GM18873 (cell line): ENCODE results near the gene VAV2.
"Not testable (repeated sequence)": the region's sequence is repeated elsewhere in the genome, so short reads cannot be mapped to it uniquely, and the experiment has no call there.

Experiments used
- ATAC-seq: cut with Tn5 transposase; IDR thresholded peaks from one replicate; pipeline ENCODE4 v1.9.1; 2021; ENCODE audit warnings: mild to moderate bottlenecking, moderate library complexity, moderate number of reproducible peaks; ENCODE audit not compliant: unreplicated experiment, low FRiP score

VAV2 gene

GRCh38 chr9:133927041-133927440 lies 65.1 kb downstream of the VAV2 start:
- no peak for ATAC-seq

- no peak for ATAC-seq
Measured at GRCh38 chr9:133926165-133926856, 65.8 kb downstream of the VAV2 start.

- ATAC-seq, result no peak
Measured at GRCh38 chr9:133924453-133924852, 67.7 kb downstream of the VAV2 start.

GRCh38 chr9:133923608-133924007 lies 68.5 kb downstream of the VAV2 start:
- ATAC-seq, result not testable (repeated sequence)

- no peak for ATAC-seq
Measured at GRCh38 chr9:133921866-133922265, 70.3 kb downstream of the VAV2 start.

- ATAC-seq, result no peak
Measured at GRCh38 chr9:133920471-133920870, 71.7 kb downstream of the VAV2 start.

GRCh38 chr9:133919253-133920115 lies 72.6 kb downstream of the VAV2 start:
- ATAC-seq, result no peak

- ATAC-seq, result no peak
Measured at GRCh38 chr9:133918111-133918813, 73.9 kb downstream of the VAV2 start.

GRCh38 chr9:133917375-133917774 lies 74.7 kb downstream of the VAV2 start:
- no peak for ATAC-seq

- no peak for ATAC-seq
Measured at GRCh38 chr9:133916159-133916541, 76.0 kb downstream of the VAV2 start.

GRCh38 chr9:133915534-133916158 lies 76.5 kb downstream of the VAV2 start:
- ATAC-seq, result no peak

GRCh38 chr9:133914442-133915342 lies 77.4 kb downstream of the VAV2 start:
- no peak for ATAC-seq

GRCh38 chr9:133913571-133914369 lies 78.4 kb downstream of the VAV2 start:
- ATAC-seq, result no peak

GRCh38 chr9:133910855-133911514 lies 81.1 kb downstream of the VAV2 start:
- ATAC-seq, result no peak

GRCh38 chr9:133906932-133907910 lies 84.9 kb downstream of the VAV2 start:
- no peak for ATAC-seq

GRCh38 chr9:133906218-133906617 lies 85.9 kb downstream of the VAV2 start:
- no peak for ATAC-seq

- ATAC-seq, result no peak
Measured at GRCh38 chr9:133905493-133905892, 86.6 kb downstream of the VAV2 start.
